ENCODE measurements around the gene MYO3B.

The MYO3B gene

GRCh38 chr2:170685591-170685990, 507.6 kb downstream of the MYO3B start:
- no peak for DNase-seq (ENCODE audit: low read depth, low spot score)

GRCh38 chr2:170689481-170689880, 511.5 kb downstream of the MYO3B start:
- DNase-seq (ENCODE audit: low read depth, low spot score) = no peak

GRCh38 chr2:170690640-170691039, 512.7 kb downstream of the MYO3B start:
- no peak for DNase-seq (ENCODE audit: low read depth, low spot score)

DNA sequence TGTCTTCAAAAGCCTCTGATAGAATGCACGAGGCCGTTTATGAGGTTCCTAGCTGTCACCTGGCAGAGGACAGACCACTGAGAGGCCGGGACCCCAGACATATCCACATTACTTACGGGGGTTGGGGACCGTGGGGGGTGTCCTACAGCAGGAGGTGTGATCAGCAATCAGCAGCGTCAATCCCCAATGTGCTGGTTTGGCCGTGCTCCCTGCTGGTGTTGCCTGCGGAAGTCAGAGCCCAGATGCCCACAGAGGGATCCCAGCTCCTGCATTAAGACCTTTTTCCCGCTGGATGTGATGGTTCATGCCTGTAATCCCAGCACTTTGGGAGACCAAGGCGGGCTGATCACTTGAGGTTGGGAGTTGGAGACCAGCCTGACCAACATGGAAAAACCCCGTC, 516.4 kb downstream of the MYO3B start:
- DNase-seq (ENCODE audit: low read depth, low spot score) = no peak

GRCh38 chr2:170695521-170696410, 517.8 kb downstream of the MYO3B start:
- no peak for DNase-seq (ENCODE audit: low read depth, low spot score)

GRCh38 chr2:170696948-170697347, 519.0 kb downstream of the MYO3B start:
- DNase-seq (ENCODE audit: low read depth, low spot score) = no peak

GRCh38 chr2:170701011-170701410, 523.1 kb downstream of the MYO3B start:
- DNase-seq (ENCODE audit: low read depth, low spot score) = no peak

- no peak for DNase-seq (ENCODE audit: low read depth, low spot score)
Measured at GRCh38 chr2:170703776-170704476, 526.0 kb downstream of the MYO3B start.

All from brain pericyte (primary cell).